OCI-LY3 (cell line): ENCODE results near the gene JADE3.

Experiments used
- H2AFZ ChIP-seq: fragments of 200-600, 300-600 bp; shearing (Covaris generic); 2 replicates; pipeline ENCODE4 v1.6.0; 2014; ENCODE audit warnings: antibody characterized with exemption, low read depth, low read length
- H3K27ac ChIP-seq: fragments of 200-600, 300-600 bp; sonication (generic); 2 replicates; pipeline ENCODE4 v1.5.1; 2014; ENCODE audit warnings: mild to moderate bottlenecking, low read length, moderate library complexity, mixed read lengths
- H3K27me3 ChIP-seq: fragments of 200-600, 300-600 bp; sonication (generic); 2 replicates; pipeline ENCODE4 v1.6.1; 2014; ENCODE audit warnings: low read depth, low read length, mixed read lengths
- H3K36me3 ChIP-seq: fragments of 200-600, 300-600 bp; sonication (generic); replicated peaks from 2 replicates; pipeline ENCODE3; 2014; ENCODE audit warnings: low read depth, low read length, mixed read lengths
- H3K4me1 ChIP-seq: fragments of 300-600, 200-600 bp; sonication (generic); 2 replicates; pipeline ENCODE4 v1.6.1; 2014; ENCODE audit warnings: low read length, mixed read lengths
- H3K4me2 ChIP-seq: fragments of 200-600, 300-600 bp; sonication (generic); 2 replicates; pipeline ENCODE4 v1.6.1; 2014; ENCODE audit warnings: low read length, mixed read lengths
- H3K4me3 ChIP-seq: fragments of 300-600, 200-600 bp; sonication (generic); 2 replicates; pipeline ENCODE4 v1.5.1; 2014; ENCODE audit warnings: antibody characterized with exemption, mild to moderate bottlenecking, low read length, moderate library complexity
- H3K79me2 ChIP-seq: fragments of 300-600, 200-600 bp; shearing (Covaris generic); 2 replicates; pipeline ENCODE4 v1.6.1; 2014; ENCODE audit warnings: mild to moderate bottlenecking, low read length, mixed read lengths
- H3K9ac ChIP-seq: fragments of 300-600, 200-600 bp; shearing (Covaris generic); 2 replicates; pipeline ENCODE4 v1.6.0; 2014; ENCODE audit warnings: mild to moderate bottlenecking, low read length, moderate library complexity
- H3K9me3 ChIP-seq: fragments of 200-600, 300-600 bp; shearing (Covaris generic); 2 replicates; pipeline ENCODE4 v1.6.1; 2014; ENCODE audit warnings: low read length, mixed read lengths; ENCODE audit not compliant: insufficient read depth
- H4K20me1 ChIP-seq: fragments of 200-600, 300-600 bp; sonication (generic); 2 replicates; pipeline ENCODE4 v1.6.1; 2016; ENCODE audit warnings: low read length, mixed read lengths; ENCODE audit not compliant: insufficient read depth
- EZH2phosphoT487 ChIP-seq: fragments of 200-600 bp; shearing (Covaris generic); IDR thresholded peaks from 2 replicates; pipeline ENCODE4 v1.6.1; 2018; ENCODE audit warnings: antibody characterized with exemption, mixed run types, low read depth
- TF ChIP-seq, protein P1 (sequence below): fragments of 200-600, 300-600 bp; sonication (generic); IDR thresholded peaks from 2 replicates; pipeline ENCODE4 v1.5.1; 2014; ENCODE audit warnings: antibody characterized with exemption, low read length, low read depth

Gene JADE3

DNA sequence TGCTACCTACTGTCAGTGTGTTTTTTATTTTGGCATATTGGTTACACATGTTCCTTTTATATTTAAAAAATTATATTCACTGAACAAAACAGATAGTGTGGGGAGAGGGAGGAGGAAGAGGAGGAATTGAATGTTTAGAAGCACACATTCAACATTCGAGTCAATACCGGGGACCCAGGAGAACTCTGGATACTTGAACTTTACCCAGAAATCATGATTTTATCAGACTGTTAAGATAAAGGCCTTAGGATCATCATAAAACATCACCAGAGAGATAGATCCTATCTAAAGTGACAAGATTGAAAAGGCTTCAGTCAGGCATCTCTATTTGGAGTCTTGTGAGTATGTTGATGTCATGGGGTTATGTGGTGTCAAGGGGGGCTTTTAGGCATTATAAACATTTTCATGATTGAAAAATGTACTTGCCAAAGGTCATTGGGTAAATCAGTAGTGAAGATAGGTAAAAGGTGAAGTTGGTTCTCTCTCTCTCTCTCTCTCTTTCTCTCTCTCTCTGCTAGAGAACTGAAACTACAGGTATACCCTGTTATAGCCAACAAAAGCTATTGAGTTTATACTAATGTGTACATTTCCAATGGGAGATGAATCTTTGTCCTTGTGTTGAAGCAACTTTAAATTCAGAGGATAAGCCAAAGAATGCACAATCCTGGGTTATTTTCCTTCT is 149.2 kb downstream of the JADE3 start:
- H3K4me3 ChIP-seq = no peak overlapping the region
- H3K27me3 ChIP-seq = no peaks in the 10 kb centered on the region
- no peak overlapping the region for H2AFZ ChIP-seq
- H3K36me3 ChIP-seq = peaks cover 23% of the 10 kb centered on the region
- no peaks in the 10 kb centered on the region for H3K79me2 ChIP-seq
- no peaks in the 10 kb centered on the region for H4K20me1 ChIP-seq
- no peaks in the 10 kb centered on the region for H3K4me1 ChIP-seq
- TF ChIP-seq EZH2phosphoT487 = no peak
- TF ChIP-seq, protein P1, sequence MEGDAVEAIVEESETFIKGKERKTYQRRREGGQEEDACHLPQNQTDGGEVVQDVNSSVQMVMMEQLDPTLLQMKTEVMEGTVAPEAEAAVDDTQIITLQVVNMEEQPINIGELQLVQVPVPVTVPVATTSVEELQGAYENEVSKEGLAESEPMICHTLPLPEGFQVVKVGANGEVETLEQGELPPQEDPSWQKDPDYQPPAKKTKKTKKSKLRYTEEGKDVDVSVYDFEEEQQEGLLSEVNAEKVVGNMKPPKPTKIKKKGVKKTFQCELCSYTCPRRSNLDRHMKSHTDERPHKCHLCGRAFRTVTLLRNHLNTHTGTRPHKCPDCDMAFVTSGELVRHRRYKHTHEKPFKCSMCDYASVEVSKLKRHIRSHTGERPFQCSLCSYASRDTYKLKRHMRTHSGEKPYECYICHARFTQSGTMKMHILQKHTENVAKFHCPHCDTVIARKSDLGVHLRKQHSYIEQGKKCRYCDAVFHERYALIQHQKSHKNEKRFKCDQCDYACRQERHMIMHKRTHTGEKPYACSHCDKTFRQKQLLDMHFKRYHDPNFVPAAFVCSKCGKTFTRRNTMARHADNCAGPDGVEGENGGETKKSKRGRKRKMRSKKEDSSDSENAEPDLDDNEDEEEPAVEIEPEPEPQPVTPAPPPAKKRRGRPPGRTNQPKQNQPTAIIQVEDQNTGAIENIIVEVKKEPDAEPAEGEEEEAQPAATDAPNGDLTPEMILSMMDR = no peak
- H3K9ac ChIP-seq = no peak overlapping the region
- no peak overlapping the region for H3K4me2 ChIP-seq
- no peaks in the 10 kb centered on the region for H3K9me3 ChIP-seq
- H3K27ac ChIP-seq = no peak overlapping the region

DNA sequence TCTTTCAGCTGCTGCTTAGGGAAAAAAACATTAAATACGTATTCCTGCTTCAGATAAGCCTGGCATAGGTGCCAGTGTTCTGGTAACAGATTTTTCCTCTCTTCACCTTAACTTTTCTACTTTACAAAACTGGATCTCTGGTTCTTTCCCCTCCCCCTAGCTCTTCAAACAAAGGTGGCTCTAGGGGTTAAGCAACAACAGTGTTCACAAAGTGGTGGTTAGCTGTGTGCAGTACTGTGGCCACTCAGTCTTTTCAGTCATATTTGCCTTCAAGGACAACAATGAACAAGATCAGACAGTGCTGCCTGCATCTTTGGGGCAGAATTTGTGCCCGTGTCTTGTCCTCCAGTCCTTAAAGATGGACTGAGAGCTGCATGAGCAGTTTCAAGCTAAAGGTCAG is 151.0 kb downstream of the JADE3 start:
- H3K4me1 ChIP-seq = no peaks in the 10 kb centered on the region
- no peak overlapping the region for H3K4me2 ChIP-seq
- TF ChIP-seq, protein P1 = no peak
- no peak for TF ChIP-seq EZH2phosphoT487

DNA sequence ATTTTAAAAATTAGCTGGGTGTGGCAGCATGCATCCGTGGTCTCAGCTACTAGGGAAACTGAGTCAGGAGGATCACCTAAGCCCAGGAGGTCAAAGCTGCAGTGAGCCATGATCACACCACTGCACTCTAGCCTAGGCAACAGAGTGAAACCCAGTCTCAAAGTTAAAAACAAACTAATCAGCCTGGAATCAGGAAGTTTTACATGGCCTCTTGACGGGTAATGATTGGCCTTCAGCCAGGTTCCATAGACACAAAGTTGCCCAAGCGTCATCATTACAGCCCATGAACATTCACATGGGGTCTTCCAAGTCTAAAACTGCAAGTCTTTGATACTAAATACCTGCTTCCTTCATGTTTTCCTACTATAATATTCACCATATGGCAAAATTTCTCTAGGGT is 156.0 kb downstream of the JADE3 start:
- Histone ChIP-seq H3K4me2 (no peak overlapping the region), H3K36me3 (no peaks in the 10 kb centered on the region), H2AFZ (no peak overlapping the region), H3K4me1 (no peaks in the 10 kb centered on the region), H3K27me3 (no peaks in the 10 kb centered on the region), H3K4me3 (no peak overlapping the region), H3K79me2 (no peaks in the 10 kb centered on the region), H4K20me1 (no peaks in the 10 kb centered on the region), H3K9me3 (no peaks in the 10 kb centered on the region), H3K9ac (no peak overlapping the region), H3K27ac (no peak overlapping the region)
- TF ChIP-seq EZH2phosphoT487 = no peak
- TF ChIP-seq, protein P1 = no peak

More for the DNA sequence above, 151.0 kb downstream of the JADE3 start:
- H3K36me3 ChIP-seq = peaks cover 12% of the 10 kb centered on the region
- no peaks in the 10 kb centered on the region for H3K27me3 ChIP-seq
- no peak overlapping the region for H2AFZ ChIP-seq
- no peak overlapping the region for H3K4me3 ChIP-seq
- H3K9me3 ChIP-seq = no peaks in the 10 kb centered on the region
- H3K79me2 ChIP-seq = no peaks in the 10 kb centered on the region
- H4K20me1 ChIP-seq = no peaks in the 10 kb centered on the region
- H3K9ac ChIP-seq = no peak overlapping the region
- H3K27ac ChIP-seq = no peak overlapping the region

DNA sequence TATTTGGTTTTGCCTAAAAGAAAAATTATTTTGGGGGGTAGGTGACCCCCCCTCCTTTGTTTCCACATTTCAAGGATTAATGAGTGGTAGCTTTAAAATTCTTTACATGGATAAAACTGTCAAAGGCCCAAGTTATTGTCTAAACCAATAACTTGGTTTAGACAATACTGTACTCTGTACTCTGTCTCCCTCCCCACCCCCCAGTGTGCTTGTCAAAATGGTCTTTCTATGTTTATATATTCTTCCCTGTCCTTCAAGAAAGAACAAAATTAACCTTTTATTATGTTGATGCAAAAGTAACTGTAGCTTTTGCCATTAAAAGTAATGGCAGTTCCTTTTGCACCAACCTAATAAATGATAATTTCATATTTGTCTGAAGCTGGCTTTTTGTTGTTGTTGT is 156.5 kb downstream of the JADE3 start:
- Histone ChIP-seq H3K27me3 (no peaks in the 10 kb centered on the region), H3K9me3 (no peaks in the 10 kb centered on the region), H4K20me1 (no peaks in the 10 kb centered on the region), H3K36me3 (no peaks in the 10 kb centered on the region), H3K79me2 (no peaks in the 10 kb centered on the region), H2AFZ (no peak overlapping the region), H3K9ac (no peak overlapping the region), H3K4me3 (no peak overlapping the region), H3K4me1 (no peaks in the 10 kb centered on the region), H3K27ac (no peak overlapping the region), H3K4me2 (no peak overlapping the region)
- TF ChIP-seq, protein P1 = no peak
- TF ChIP-seq EZH2phosphoT487 = no peak
